Keratinocyte (primary cell): ENCODE measurements around the gene UBE4B.

Source experiments
- CTCF ChIP-seq, 3 experiments: IDR thresholded peaks in 1 of 3; conservative IDR thresholded peaks in 1 of 3; optimal IDR thresholded peaks in 1 of 3; 2 replicates in 2 of 3; 3 replicates in 1 of 3; pipeline versions ENCODE3 to v1.5.1; 2011; ENCODE audit warnings: low read length in 3 of 3, mild to moderate bottlenecking in 3 of 3, moderate library complexity in 2 of 3, control low read depth in 1 of 3, inconsistent platforms in 1 of 3; ENCODE audit not compliant: insufficient read depth in 2 of 3; ENCODE audit errors: extremely low read depth in 1 of 3
- EZH2 ChIP-seq: IDR thresholded peaks from one replicate; pipeline ENCODE4 v1.6.1; 2012; ENCODE audit warnings: inconsistent platforms, mild to moderate bottlenecking, low read length, moderate library complexity

GRCh38 chr1:10229903-10230302 is 197.1 kb downstream of the UBE4B start:
- TF ChIP-seq CTCF (optimal IDR thresholded peaks at IDR 0.05 in 1 of 3, IDR thresholded peaks at IDR 0.05 in 1 of 3, conservative IDR thresholded peaks at IDR 0.05 in 1 of 3; ENCODE audit: extremely low read depth in 1 of 3, insufficient read depth in 2 of 3, low read length in 3 of 3) (no peak), EZH2 (no peak)
